Stimulated activated CD4-positive, alpha-beta T cell treated with anti-CD3 and anti-CD28 coated beads, Interleukin-12 subunit alpha, Interleukin-12 subunit beta, amount 100 ng/mL, for 24 hours (primary cell): ENCODE data around the gene ZNRD2.

ENCODE experiments used
- DNase-seq, 2 experiments: peaks; one replicate each; pipeline ENCODE4 v3.0.0-alpha.2; 2020; ENCODE audit warnings: low read depth in 2 of 2

ZNRD2 gene

DNA sequence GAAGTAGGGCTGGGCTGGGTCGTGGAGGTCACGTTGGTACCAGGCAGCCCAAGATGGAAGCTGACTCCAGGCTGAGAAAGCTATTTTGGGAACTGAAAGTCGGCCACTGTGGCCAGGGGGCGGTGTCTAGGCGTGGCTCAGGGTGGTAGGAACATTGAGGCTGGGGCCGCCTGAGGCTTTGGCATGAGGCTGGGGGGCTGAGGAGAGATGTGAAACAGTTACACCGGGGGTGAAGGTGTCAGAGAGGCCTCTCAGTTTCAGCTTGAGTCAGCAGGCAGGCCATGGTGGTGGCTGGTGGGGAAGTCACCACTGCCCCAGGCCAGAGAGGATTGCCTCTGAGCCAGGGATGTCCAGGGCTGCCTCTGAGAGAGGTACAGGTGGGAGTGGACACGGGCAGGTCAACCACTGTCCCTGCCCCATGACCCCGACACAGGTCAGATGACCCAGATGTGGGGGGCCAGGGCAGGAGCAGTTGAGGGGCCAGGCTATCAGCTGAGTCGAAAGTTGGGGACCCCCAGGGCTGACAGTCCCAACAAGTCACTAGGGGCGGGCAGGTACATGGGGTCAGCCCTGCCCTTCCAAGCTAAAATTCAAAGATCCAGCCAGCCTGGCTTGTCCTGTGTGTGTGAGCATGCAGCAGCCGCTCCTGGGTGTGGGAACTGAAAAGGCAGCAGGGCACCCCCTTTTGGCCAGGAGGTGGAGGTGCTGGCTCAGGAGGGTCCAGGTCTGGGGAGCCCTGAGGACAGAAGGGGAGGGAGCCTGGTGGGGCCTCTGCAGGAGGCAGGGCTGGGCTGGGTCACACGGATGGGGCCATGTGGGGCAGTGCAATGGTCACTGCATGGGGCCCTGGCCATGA, 18.1 kb downstream of the ZNRD2 start:
- peak; percentile 55 to 74 for DNase-seq

- DNase-seq: no peak
These were observed 19.4 kb downstream of the ZNRD2 start for GRCh38 chr11:65589444-65590239.

DNA sequence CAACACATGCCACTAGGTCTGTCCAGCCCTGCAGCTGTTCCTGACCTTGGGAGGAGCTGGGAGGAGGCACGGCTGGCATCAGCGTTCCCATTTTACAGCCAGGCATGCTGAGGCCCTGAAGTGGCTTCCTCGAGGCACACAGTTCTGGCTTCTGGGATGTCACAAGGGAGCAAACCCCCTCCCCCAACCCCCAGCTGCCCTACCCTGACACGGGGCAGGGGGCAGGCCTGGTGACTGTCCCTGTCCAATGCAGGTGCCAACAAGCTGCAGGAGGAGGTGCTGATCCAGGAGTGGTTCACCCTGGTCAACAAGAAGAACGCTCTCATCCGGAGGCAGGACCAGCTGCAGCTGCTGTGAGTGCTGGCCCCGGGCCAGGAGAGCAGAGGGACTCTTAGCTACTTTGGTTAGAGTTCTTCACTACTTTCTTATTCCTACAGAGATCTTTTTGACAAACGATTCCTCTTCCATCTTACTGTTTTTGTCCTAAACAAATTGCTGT, 20.0 kb downstream of the ZNRD2 start:
- no peak for DNase-seq

- DNase-seq: no peak
These were observed 21.9 kb downstream of the ZNRD2 start for GRCh38 chr11:65591939-65592857.

DNA sequence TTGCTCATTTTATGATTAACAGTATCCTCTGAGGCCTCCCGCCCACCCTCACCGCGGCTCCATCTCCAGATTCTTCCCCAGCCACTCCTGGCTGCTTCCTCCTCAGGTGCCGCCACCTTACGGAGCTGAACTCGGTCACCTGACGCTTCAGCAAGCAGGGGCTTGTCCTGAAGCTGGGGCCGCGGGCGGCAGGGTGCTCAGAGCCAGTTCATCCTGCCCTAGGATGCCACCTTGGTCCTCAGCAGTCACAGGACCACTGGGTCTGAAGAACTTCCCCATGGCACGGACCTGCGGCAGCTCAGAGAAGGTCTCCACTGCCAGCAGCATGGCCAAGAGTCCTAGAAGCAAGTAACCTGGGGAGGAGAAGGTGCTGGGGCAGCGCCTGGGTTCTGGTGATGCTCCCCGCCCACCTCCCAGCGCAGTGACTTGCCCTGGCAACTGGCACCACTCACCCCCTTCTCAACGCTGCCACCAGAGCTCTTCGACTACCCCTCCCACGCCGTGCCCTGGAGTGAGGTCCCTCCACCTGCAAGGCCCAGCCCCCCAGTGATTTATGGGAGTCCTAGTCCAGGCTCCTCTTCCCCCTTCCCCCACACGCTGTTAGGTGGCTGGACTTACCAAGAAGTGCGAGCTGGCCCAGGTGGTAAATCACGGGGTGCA, 22.7 kb downstream of the ZNRD2 start:
- DNase-seq: no peak

DNA sequence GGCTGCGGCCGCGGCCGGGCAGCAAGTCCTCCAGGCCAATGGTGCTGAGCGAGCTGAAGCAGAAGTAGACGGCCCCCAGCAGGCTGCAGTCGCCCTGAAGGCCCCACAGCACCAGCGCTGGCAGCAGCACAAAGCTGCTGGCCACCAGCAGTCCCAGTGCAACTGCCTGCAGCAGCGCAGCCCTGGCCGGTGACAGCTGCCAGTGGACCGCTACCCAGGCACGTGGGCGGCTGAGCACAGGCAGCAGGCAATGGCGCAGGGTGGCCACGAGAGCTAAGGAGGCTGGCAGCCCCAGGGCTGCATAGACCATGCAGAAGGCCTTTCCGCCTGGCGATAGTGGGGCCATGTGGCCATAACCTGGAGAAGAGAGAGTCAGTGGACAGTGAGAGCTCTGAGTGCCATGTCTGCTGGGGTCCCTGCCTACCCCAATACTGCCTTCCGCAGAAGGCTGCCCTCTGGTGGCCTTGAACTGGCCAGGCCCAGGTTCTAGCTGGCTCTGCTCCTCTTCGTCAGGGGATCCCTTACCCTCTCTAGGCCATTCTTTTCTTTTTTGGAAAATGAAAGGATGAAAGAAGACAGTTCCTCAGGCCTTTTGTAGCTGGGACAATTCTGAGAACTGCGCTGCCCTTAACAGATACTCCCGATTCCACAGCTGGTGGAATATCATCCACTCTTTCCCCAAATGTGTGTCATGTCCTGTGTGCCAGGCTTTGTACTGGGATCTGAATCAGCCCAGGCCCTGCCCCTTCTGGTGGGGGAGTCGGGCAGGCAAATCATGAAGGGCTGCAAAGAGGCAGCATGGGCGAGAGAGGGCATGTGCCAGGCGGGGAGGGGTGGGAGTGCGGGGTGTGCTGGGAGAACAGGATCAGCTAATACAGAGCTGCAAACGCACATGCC, 23.5 kb downstream of the ZNRD2 start:
- no peak for DNase-seq

DNA sequence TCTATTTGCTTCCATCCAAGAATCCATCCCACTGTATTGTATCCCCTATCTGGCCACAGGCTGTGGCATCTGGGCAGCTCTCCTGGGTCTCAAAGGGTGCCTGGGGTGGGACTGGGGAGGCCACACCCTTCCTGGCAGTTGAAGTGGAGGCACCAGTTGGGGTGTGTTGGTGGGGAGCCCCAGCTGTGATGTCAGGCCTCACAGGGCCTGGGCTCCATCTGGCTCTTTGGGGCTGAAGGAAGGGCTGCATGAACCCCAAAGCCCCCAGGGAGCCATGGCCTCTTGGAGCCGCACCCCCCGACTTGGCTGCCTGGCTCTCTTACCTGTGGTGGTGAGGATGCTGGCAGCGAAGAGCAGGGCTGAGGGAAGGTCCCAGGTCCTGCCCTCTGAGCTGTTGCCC, 24.9 kb downstream of the ZNRD2 start:
- no peak for DNase-seq

GRCh38 chr11:65595543-65596281, 25.4 kb downstream of the ZNRD2 start, which contains the start of gene KCNK7:
KCNK7 (minus strand) TSS chr11:65595800; CDS start chr11:65595772, 28 bp downstream.
- DNase-seq: no peak

- no peak for DNase-seq
These were observed 26.2 kb downstream of the ZNRD2 start for GRCh38 chr11:65596520-65596919.

- DNase-seq: no peak
These were observed 28.0 kb downstream of the ZNRD2 start for GRCh38 chr11:65598258-65598699.

DNA sequence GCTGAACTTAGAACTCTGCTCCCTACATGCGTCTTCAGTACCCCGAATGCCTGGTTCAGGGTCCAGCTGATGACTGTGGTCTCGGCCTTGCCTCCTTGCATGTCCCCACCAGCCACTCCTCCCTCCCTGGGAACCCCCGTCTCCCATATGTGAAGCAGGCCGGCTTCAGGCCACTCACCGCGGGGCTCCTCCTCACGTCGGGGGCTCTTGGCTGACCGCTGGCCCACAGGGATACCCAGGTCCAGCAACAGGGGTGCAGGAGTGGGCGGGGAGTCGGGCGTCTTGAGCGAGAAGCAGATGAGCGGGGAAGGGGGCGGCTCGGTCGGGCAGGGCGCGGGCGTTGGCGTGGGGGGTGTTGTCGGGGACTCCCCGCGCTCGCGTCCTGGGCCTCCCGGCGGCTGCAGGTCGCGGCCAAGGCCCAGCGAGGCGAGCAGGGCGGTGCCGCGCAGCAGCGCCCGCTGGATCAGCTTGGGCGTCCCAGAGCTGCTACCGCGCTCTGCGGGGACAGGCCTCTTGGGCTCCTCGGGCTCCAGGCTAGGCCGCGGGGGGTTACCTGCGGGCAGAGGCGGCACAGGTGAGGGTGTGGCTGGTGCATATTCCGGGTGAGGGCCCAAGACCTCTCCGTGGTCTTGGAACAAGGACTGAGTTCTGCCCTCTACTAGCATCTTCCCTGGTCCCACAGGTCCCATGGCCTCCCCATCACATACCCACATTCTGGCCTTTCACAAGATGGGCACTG, 29.1 kb downstream of the ZNRD2 start:
- no peak for DNase-seq

DNA sequence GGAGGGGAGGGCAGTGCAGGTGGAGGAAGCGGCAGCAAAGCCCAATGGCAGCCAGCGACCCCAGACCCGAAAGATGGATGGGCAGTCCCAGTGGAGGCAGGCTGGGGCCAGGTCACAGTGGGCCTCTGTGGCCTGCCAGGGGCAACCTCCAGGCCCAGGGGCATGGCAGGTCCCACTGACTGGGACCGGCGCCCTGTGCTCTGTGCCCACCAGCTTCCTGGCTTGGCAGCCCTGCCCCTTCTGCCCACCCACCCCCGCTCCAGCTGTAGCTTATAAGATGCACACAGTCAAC, 29.6 kb downstream of the ZNRD2 start:
- no peak for DNase-seq

DNA sequence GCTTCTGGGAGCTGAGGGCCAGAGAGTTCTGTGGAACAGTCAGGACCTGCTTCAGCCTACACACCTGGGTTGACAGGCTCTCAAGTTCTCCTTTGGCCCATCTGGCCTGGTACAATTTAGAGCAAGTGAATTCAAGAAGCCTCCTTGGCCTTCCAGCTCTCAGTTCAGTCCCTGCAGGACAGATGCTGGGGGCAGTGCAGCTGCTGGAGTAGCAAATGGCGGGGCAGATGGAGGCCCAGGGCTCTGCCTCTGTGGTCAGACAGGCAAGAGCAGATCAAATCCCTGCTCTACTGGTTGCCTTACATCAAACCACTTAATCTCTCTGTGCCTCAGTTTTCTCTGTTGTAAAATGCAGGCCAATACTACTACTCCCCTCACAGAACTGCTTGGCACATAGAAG, 34.0 kb downstream of the ZNRD2 start:
- no peak for DNase-seq

DNA sequence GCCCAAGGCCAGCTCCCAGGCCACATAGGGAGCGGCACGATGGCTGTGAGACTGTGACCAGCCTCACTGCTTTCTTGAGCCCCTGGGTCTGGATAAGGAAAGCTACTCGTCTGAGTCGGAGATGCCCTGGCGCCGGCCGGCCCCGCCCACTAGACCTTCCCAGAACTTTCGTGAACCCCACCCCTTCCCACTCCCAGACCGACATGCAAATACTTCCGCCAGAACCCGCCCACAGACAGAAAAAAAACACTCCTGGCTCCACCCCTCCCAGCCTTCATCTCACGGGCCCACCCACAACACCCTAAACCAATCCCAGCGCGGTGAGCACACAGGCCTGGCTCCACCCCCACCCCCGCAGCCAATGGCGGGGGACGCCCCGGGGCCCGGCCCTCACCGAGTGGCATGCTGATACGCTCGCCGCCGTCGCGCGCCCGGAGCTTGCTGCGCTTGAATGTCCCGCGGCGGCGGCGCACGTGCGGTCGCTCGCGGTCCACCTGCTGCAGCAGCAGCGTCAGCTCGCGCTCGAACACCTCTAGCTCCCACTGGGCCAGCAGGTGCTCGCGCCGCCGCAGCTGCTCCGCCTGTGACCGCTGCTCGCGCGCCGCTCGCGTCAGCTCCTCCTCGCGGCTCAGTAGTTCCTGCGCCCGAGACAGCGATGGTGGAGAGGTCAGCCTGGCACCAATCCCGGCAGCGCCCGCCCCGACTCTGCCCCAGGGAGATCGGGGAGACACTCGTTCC, 36.8 kb downstream of the ZNRD2 start:
- DNase-seq: no peak

DNA sequence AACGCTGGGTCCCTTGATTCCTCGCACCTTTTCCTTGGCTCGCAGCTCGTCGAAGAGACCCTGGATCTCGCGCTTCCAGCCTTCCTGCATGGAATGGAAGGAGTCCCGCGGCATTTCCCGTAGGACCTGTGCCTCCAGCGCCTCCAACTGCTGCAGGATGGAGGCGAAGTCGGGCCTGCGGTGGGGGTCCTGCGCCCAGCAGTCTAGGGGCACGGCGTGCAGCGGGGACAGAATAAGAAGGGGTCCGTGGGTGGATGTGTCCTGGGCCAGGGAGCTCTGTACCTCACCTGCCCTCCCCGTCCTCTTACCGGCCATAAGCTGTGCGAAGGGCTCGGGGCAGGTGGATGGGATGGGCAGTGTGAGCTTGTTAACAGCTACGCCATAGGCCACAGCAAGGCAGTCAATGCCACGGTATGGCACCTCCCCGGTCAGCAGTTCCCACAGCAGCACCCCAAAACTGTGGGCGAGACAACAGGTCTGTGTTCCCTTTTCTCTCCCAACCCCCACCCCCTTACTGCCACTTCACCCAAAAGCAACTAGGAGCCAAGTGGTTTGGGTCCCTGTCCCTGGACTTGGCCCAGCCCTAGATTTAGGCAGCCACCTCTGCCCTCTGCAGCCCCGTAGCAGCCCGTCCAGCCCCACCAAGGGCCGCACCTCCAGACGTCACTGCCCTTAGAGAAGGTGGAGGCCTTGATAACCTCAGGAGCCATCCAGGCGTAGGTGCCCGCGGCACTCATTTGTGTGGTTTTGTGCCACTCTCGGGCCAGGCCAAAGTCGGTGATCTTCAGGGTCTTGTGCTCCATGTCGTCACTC, 37.5 kb downstream of the ZNRD2 start:
- DNase-seq: no peak

GRCh38 chr11:65609229-65609628, 39.0 kb downstream of the ZNRD2 start:
- DNase-seq: no peak

DNA sequence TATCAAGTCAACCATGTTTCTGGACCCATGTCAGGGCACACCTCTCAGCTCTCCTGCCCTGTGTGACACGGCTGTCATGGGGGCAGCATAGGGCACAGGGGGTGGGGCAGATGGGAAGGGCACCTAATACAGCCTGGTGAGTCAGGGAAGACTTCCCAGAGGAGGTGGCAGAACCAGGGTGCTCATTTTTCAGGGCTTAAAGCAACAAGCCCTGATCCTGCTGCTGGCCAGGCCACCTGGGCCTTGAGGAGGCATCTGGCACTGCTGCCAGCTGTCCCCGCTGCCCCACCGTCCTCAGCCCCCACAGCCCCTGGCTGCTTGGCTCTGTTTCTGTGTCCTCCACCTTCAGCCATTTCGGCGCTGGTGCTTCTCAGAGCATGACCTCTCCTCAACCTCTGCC, 39.4 kb downstream of the ZNRD2 start:
- no peak for DNase-seq
